A549 treated with RU486 at 1 μM for 4 hours (cell line): ENCODE data around the gene FAM78A. TPM values are rescaled to one million over a fixed set of nuclear protein-coding genes. Genes with fewer than 3 reads are reported as not detected.

Experiments used
- total RNA-seq: library from RNA; stranded (reverse); fragments of 200-300 nt; extraction: Qiagen RNA extraction; gene quantifications from 5 replicates; pipeline ENCODE4 v1.2.3, GENCODE V29; 2022; ENCODE audit warnings: low read depth

The FAM78A gene
- total RNA-seq, result 0.22 to 0.44 TPM (median 0.35 TPM) in 5 replicates

GRCh38 chr9:131276094-131276888, at the start of gene FAM78A:
FAM78A (minus strand) TSS chr9:131276510; CDS start chr9:131276179, 331 bp downstream.

GRCh38 chr9:131289301-131290035, 13.2 kb upstream of the FAM78A start, which contains the start of gene PLPP7:
PLPP7 (plus strand) TSS chr9:131289723; CDS start chr9:131289998, 275 bp downstream.

Other genes starting within 250 kb of the FAM78A start
- 0.94 to 1.5 TPM (median 1.1 TPM) in 5 replicates for gene AIF1L, start 180.0 kb downstream of the FAM78A start, total RNA-seq
- 22.4 to 32.4 TPM (median 24.0 TPM) in 5 replicates for gene NUP214, start 150.9 kb downstream of the FAM78A start, total RNA-seq
- gene PLPP7, start 13.2 kb upstream of the FAM78A start, total RNA-seq, result not detected in 5 replicates
- 46.3 to 71.0 TPM (median 62.1 TPM) in 5 replicates for gene PRRC2B, start 117.6 kb upstream of the FAM78A start, total RNA-seq
- 12.7 to 17.8 TPM (median 16.6 TPM) in 5 replicates for gene POMT1, start 226.4 kb upstream of the FAM78A start, total RNA-seq